ENCODE data around the gene PUM2.

Gene PUM2

GRCh38 chr2:20230114-20230425, 120.6 kb downstream of the PUM2 start:
- DNase-seq (ENCODE audit: low spot score) = no peak

- DNase-seq (ENCODE audit: low spot score) = no peak
These were observed 121.1 kb downstream of the PUM2 start for GRCh38 chr2:20229322-20230113.

DNA sequence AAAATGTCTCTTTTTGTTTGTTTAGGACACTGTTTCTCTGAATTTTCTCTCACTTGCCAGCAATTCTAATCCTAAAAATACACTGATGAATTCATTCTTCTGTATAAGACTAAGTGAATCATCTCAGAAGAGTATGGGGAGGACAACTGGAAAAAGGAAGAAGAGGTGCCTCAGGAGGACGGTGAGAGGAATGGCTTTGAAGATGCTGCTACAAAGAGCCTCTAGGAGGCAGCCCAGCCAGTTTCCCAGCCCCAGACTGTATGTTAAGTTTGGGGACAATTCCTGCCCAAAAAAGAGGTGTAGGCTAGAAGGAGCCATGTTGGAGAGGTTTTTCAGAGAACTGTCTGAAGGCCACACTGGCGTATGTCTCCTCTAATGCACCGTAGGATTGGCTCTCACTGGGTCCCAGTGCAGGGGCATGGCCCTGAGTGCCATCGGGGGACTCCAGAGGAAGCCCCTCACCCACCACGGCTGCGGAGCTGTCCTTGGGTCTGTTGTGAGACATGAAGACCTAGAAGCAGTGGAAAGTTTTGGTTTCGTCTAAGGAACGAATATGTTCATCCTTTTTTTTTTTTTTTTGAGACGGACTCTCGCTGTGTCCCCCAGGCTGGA, 122.6 kb downstream of the PUM2 start:
- DNase-seq (ENCODE audit: low spot score) = no peak

- DNase-seq (ENCODE audit: low spot score) = no peak
These were observed 124.5 kb downstream of the PUM2 start for GRCh38 chr2:20226152-20226545.

DNA sequence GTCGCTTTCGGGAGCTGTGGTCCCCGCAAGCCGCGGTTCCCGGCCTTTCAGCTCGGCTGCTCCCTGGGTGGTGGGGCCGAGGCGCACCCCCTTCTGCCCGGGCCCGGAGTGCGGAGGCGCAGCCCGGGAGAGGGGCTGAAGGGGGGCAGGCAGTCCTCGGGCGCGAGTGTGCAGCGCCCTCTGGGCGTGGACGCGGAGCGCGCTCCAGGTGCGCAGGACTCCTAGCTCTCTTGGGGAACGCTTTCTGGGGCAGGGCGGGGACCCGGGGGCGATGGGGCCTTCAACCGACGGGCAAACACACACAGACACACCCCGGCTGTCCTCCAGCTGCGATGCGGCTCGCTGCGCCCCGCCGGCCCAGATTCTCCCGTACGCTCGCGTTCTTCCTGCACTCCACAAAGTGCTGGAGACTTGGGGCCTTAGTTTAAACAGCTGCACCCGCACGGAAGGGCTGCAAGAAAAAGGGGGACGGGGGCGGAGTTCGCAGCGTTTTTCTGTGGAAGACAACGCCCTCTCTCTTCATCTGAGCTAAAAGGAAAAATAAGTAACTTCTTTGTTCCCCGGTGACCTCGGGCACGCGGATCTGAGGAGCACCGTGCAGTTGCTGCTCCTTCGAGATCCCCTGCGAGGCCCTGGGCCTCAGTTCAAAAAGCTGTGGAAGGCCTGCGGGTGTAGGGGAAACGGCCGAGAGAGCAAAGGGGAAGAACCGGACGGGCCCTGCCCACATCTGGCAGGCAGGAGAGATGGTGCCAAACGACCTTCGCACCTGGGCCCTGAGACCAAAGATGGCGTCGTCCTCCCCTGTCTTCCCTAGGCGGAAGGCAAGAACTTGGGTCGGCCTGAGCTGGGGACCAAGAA, 125.1 kb downstream of the PUM2 start:
- DNase-seq (ENCODE audit: low spot score) = peak; percentile 81

- peak; percentile 68 for DNase-seq (ENCODE audit: low spot score)
These were observed 125.8 kb downstream of the PUM2 start, which contains the start of gene SDC1 for GRCh38 chr2:20224716-20225293. SDC1 (minus strand) TSS chr2:20225130; CDS start chr2:20224867, 263 bp downstream.

DNA sequence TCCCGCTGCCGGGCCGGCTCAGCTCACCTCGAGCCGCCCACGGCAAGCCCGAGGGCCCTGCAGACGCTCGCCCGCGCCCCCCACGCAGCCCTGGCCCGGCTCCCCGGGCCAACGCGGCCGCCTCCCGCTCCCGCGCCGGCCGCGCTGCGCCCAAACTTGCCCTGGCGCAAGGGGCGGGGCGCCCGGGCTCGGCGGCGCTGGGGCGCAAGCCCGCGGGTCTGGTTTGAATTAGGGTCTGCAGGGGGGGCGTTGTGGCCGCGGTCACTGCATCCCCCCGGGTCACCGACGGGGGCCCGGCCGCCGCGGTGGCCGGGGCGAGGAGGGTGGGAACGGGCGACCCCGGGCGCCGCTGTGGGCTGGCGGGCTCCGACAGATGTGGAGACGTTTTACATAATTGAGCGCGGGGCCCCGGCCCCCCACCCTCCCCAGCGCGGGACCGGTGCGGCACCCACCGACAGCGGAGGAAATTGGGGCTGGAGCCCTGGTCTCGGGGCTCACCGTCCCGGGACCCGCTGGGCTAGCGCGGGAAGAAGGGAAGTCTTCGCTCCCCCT, 126.4 kb downstream of the PUM2 start:
- DNase-seq (ENCODE audit: low spot score) = peak; percentile 43

GRCh38 chr2:20223407-20224163, 127.1 kb downstream of the PUM2 start:
- DNase-seq (ENCODE audit: low spot score) = peak; percentile 80

DNA sequence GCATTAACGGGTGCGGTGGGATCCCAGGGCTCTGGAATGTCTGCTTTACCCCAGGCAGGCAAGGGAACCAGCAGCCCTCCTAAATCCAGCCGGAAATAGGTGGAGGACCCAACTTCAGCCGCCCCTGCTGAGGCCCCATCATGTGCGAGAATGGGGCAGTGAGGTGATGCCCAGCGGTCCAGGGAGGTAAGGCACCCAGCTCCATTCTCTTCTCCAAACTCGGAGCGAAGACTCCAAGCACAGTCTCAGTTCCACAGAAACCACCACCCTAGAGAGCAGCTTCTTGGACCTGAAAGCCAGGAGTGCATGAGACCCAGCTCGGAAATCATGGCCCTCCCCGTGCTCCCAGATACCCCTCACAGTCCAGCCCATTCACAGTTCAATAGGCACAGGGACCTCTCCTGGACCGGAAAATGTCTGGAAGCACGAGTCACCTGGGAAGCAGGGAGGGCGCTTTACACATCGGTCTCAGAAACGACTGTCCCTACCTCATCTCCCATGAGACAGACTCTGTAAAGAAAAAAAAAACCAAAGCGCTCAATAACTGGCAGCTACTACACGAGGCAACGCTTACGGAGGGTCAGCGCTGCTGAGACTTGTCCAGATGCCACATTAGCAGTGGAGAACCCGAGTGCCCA, 127.8 kb downstream of the PUM2 start:
- DNase-seq (ENCODE audit: low spot score) = no peak

- DNase-seq (ENCODE audit: low spot score) = no peak
These were observed 128.5 kb downstream of the PUM2 start for GRCh38 chr2:20222014-20222768.

DNA sequence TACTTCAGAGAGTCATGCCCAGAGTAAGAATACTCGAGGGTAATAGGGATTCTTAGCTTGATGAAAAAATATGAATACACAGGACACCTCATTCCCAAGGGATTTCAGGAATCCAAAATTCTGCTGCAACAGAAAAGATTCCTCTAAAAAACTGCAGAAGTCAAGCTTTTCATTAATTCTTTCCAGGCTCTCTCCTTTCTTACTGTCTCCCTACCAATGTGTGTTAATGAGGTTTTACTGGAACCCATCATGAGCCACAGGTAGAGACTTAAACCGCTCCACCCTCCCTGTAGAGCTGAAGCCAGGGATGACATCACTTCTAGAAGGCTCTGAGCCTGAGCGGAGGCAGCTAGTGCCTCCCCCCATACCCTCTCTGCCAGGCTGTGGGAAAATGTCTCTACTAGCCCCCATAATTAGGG, 129.1 kb downstream of the PUM2 start:
- DNase-seq (ENCODE audit: low spot score) = no peak

GRCh38 chr2:20220806-20221554, 129.7 kb downstream of the PUM2 start:
- DNase-seq (ENCODE audit: low spot score) = no peak

- DNase-seq (ENCODE audit: low spot score) = no peak
These were observed 130.8 kb downstream of the PUM2 start for GRCh38 chr2:20219763-20220380.

DNA sequence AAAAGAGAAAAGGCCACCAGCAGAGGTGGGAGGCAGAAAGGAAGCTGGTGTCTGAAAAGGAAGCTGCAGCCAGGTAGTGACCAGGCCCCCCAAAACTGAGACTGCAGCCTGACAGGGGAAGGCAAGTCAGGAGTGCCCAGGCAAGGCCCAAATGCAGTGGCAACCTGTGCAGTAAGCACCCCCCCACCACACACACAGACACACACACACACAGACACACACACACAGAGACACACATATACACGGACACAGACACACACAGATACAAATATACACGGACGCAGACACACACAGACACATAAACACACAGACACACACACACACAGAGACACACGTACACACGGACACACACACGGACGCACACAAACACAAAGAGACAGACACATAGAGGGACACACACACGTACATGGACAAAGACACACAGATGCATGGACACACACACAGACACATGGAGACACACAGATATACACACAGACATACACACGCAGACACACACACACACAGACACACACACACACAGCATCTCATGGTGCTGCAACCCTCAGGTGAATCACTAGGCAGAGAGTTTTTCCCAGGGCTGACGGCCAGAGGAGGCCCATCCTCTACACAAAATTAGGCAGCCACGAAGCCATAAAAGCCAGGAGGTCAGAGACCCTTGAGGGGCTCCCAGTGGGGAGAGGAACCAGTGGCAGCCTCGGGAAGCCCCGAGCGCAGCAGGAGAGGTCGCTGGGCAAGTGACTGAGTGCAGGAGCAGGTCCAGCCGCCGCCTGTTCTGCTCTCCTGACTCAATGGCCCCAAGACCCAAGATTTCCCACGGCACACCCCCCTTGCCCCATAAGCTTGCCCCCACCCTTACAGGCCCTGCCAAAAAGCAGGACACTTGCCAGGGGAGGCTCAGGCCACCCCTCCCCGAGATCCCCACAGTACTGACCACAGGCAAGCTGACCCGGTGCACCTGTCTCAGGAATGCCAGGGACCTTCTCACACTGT, 132.0 kb downstream of the PUM2 start:
- no peak for DNase-seq (ENCODE audit: low spot score)

DNA sequence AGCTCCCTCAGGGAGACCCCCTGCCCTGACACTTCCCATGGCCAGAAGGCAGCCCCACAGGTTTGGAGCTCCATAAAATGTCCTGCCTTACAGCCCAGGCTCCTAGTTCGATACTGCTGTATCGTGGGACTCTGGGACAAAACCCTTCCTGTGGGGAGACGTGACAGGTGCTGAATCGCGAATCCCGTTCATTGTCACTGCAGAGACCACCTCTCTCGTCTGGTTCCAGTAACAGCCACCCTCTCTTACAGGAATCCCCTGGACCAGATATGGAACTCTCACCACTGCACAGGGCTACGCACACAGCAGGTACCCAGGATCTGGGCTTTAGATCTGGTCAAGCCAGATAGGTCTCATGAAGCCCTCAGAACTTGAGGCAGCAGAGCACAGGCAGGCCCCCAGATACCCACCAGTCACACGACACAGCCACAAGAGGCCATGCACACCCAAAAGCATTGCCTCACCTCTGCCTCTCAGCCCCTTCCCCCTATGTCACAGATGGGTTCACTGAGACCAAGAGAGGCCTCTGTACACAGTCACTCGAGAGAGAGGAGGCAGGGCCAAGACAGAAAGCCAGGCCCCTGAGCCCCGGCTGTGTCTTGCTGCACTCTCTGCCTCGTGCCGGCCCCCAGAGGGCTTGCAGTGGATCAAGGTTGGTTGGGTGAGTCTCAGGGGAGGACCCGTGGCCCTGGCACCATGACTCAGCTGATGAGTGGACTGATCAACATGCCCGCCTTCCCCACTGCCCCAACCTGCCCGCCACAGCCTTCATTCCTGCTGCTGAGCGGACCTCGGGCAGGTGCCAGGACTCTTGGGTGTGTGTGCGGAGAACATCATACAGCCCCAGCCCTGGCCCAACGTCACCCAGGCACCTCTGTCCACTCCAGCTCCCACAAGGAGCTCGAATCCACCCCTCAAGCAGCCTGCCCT, 133.3 kb downstream of the PUM2 start:
- DNase-seq (ENCODE audit: low spot score) = no peak

Measured in RKO (cell line).